ENCODE data around the gene IFIT3.

DNA sequence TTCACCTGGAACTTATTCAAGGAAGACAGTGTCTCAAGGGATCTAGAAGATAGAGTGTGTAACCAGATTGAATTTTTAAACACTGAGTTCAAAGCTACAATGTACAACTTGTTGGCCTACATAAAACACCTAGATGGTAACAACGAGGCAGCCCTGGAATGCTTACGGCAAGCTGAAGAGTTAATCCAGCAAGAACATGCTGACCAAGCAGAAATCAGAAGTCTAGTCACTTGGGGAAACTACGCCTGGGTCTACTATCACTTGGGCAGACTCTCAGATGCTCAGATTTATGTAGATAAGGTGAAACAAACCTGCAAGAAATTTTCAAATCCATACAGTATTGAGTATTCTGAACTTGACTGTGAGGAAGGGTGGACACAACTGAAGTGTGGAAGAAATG lies 10.9 kb downstream of the IFIT3 start:
- no peak for TF ChIP-seq CTCF (IDR thresholded peaks at IDR 0.05)
- TF ChIP-seq EP300 (IDR thresholded peaks at IDR 0.05) = no peak
